Suprapubic skin (tissue), 4 donors: ENCODE data around the gene OR5H15.

Experiments used
- CTCF ChIP-seq, 2 donors: fragments of 200-600 bp in 1 of 2; fragments of 450-650 bp in 1 of 2; sonication (generic) in 1 of 2; IDR thresholded peaks; one replicate each; pipeline ENCODE4 v1.5.1; 2016 to 2019; ENCODE audit warnings: antibody characterized with exemption in 2 of 2, mild to moderate bottlenecking in 1 of 2, moderate library complexity in 1 of 2
- EP300 ChIP-seq: sonication (generic); formaldehyde crosslinking; IDR thresholded peaks from one replicate; pipeline ENCODE4 v1.6.1; 2017; ENCODE audit warnings: antibody characterized with exemption
- POLR2A ChIP-seq, 2 donors: fragments of 450-650 bp; IDR thresholded peaks; one replicate each; pipeline ENCODE4 v1.6.1; 2017; ENCODE audit warnings: antibody characterized with exemption in 2 of 2, mild to moderate bottlenecking in 2 of 2, moderate library complexity in 2 of 2
- POLR2AphosphoS5 ChIP-seq, 3 donors: sonication (generic); formaldehyde crosslinking; IDR thresholded peaks; one replicate each; pipeline ENCODE4 v1.6.1; 2017; ENCODE audit warnings: antibody characterized with exemption in 3 of 3

GRCh38 chr3:98140531-98140930, 26.0 kb upstream of the OR5H15 start:
- TF ChIP-seq CTCF (IDR thresholded peaks at IDR 0.05) (no peak), POLR2AphosphoS5 (IDR thresholded peaks at IDR 0.05) (no peak), POLR2A (IDR thresholded peaks at IDR 0.05) (no peak), EP300 (no peak)
